H1 (cell line): ENCODE data around the gene LOXHD1. TPM values are rescaled to one million over a fixed set of nuclear protein-coding genes. Genes with fewer than 3 reads are reported as not detected.

ENCODE experiments used
- CTCF ChIA-PET: fragments of 300-600 bp; sonication (Branson Sonifier 250); formaldehyde crosslinking; loops from one replicate; lab custom pipeline; 2021; ENCODE audit not compliant: partially characterized antibody; lab: Charles Lee
- POLR2A ChIA-PET: fragments of 300-600 bp; sonication (Branson Sonifier 250); formaldehyde crosslinking; loops from one replicate; lab custom pipeline; 2021; ENCODE audit warnings: inconsistent platforms; ENCODE audit not compliant: partially characterized antibody; lab: Charles Lee
- DNase-seq, 2 experiments: peaks; one replicate each; pipeline versions ENCODE4 v3.0.0 to v3.0.0-alpha.2; 2010 to 2022; ENCODE audit warnings: low spot score in 2 of 2, low read depth in 1 of 2, mixed read lengths in 1 of 2
- FAIRE-seq: peaks from 2 replicates; lab custom pipeline; 2011; peaks lifted over from hg19 to GRCh38; lab: Jason Lieb, UNC
- H2AFZ ChIP-seq: 2 replicates; pipeline ENCODE4 v1.8.1; 2012; ENCODE audit warnings: low read length, inconsistent platforms
- H2AK5ac ChIP-seq: 2 replicates; pipeline ENCODE4 v1.6.1; 2013; ENCODE audit warnings: low read depth, low read length
- H2BK120ac ChIP-seq: replicated peaks from 2 replicates; pipeline ENCODE3; 2013; ENCODE audit warnings: low read depth, low read length, inconsistent platforms
- H2BK12ac ChIP-seq: 2 replicates; pipeline ENCODE4 v1.6.1; 2013; ENCODE audit warnings: low read depth, low read length
- H2BK15ac ChIP-seq: 2 replicates; pipeline ENCODE4 v1.6.1; 2013; ENCODE audit warnings: low read length
- H2BK20ac ChIP-seq: 2 replicates; pipeline ENCODE4 v1.6.1; 2013; ENCODE audit warnings: low read length
- H2BK5ac ChIP-seq: 2 replicates; pipeline ENCODE4 v1.6.1; 2013; ENCODE audit warnings: low read depth, low read length
- H3K14ac ChIP-seq: 2 replicates; pipeline ENCODE4 v1.6.1; 2013; ENCODE audit warnings: inconsistent platforms; ENCODE audit not compliant: insufficient read length
- H3K18ac ChIP-seq: 2 replicates; pipeline ENCODE4 v1.6.1; 2013; ENCODE audit warnings: low read length; ENCODE audit errors: extremely low read depth
- H3K23ac ChIP-seq: 2 replicates; pipeline ENCODE4 v1.6.1; 2013; ENCODE audit warnings: inconsistent platforms; ENCODE audit not compliant: insufficient read length
- H3K23me2 ChIP-seq: 2 replicates; pipeline ENCODE4 v1.6.1; 2013; ENCODE audit warnings: low read depth, low read length
- H3K27ac ChIP-seq: 2 replicates; pipeline ENCODE4 v1.6.1; 2011; ENCODE audit warnings: low read depth, low read length, inconsistent platforms
- H3K27me3 ChIP-seq, 4 experiments: replicated peaks in 1 of 4; 1 replicate in 1 of 4; 2 replicates in 3 of 4; pipeline versions ENCODE4 v1.6.1 to v1.8.1; 2011 to 2013; ENCODE audit warnings: low read length in 3 of 4, mild to moderate bottlenecking in 3 of 4, inconsistent platforms in 2 of 4, mixed read lengths in 2 of 4, moderate library complexity in 1 of 4; ENCODE audit not compliant: control insufficient read depth in 3 of 4, insufficient read depth in 3 of 4; ENCODE audit errors: extremely low read depth in 1 of 4
- H3K36me3 ChIP-seq, 4 experiments: 2 replicates each; pipeline versions ENCODE4 v1.6.1 to v1.8.1; 2011 to 2013; ENCODE audit warnings: mild to moderate bottlenecking in 4 of 4, low read length in 3 of 4, moderate library complexity in 2 of 4, control low read depth in 1 of 4, inconsistent platforms in 1 of 4; ENCODE audit not compliant: insufficient read depth in 4 of 4, control insufficient read depth in 2 of 4
- H3K4ac ChIP-seq: replicated peaks from 2 replicates; pipeline ENCODE3; 2013; ENCODE audit warnings: low read length, low read depth, mixed read lengths, inconsistent platforms; ENCODE audit not compliant: insufficient read length
- H3K4me1 ChIP-seq, 4 experiments: replicated peaks in 1 of 4; 1 replicate in 1 of 4; 2 replicates in 3 of 4; pipeline versions ENCODE4 v1.6.1 to v1.8.1; 2011 to 2013; ENCODE audit warnings: low read length in 3 of 4, inconsistent platforms in 2 of 4, mixed read lengths in 1 of 4; ENCODE audit not compliant: insufficient read depth in 4 of 4, control insufficient read depth in 3 of 4
- H3K4me2 ChIP-seq, 2 experiments: 2 replicates each; pipeline versions ENCODE4 v1.6.1 to v1.8.1; 2011 to 2013; ENCODE audit warnings: low read depth in 2 of 2, low read length in 2 of 2, control low read depth in 1 of 2, inconsistent platforms in 1 of 2, mild to moderate bottlenecking in 1 of 2; ENCODE audit not compliant: insufficient read depth in 1 of 2
- H3K4me3 ChIP-seq, 4 experiments: fragments of 200-600, 300-600 bp in 1 of 4; sonication (generic), shearing (Covaris generic), sonication (Bioruptor Twin) in 1 of 4; 2 replicates each; pipeline versions ENCODE4 v1.5.1 to v1.8.1; 2011 to 2016; ENCODE audit warnings: low read length in 4 of 4, low read depth in 3 of 4, control low read depth in 2 of 4, inconsistent platforms in 2 of 4, mild to moderate bottlenecking in 2 of 4, mixed read lengths in 1 of 4, moderate library complexity in 1 of 4; ENCODE audit not compliant: insufficient read depth in 2 of 4; ENCODE audit errors: extremely low read depth in 1 of 4
- H3K56ac ChIP-seq: replicated peaks from 2 replicates; pipeline ENCODE3; 2013; ENCODE audit warnings: low read depth, mild to moderate bottlenecking, mixed read lengths, low read length, inconsistent platforms; ENCODE audit not compliant: insufficient read length
- H3K79me1 ChIP-seq: 2 replicates; pipeline ENCODE4 v1.6.1; 2013; ENCODE audit warnings: low read depth, low read length, control low read depth
- H3K79me2 ChIP-seq, 2 experiments: 2 replicates each; pipeline versions ENCODE4 v1.6.1 to v1.8.1; 2012 to 2013; ENCODE audit warnings: low read length in 2 of 2, mild to moderate bottlenecking in 2 of 2, inconsistent platforms in 1 of 2; ENCODE audit not compliant: insufficient read depth in 2 of 2, control insufficient read depth in 1 of 2
- H3K9ac ChIP-seq, 4 experiments: replicated peaks in 1 of 4; 1 replicate in 1 of 4; 2 replicates in 3 of 4; pipeline versions ENCODE4 v1.6.1 to v1.8.1; 2011 to 2013; ENCODE audit warnings: low read depth in 3 of 4, low read length in 3 of 4, control low read depth in 2 of 4, mild to moderate bottlenecking in 2 of 4, moderate library complexity in 2 of 4, inconsistent platforms in 1 of 4; ENCODE audit errors: extremely low read depth in 1 of 4
- H3K9me3 ChIP-seq, 2 experiments: 2 replicates each; pipeline versions ENCODE4 v1.6.1 to v1.8.1; 2012 to 2013; ENCODE audit warnings: mild to moderate bottlenecking in 2 of 2, moderate library complexity in 2 of 2, control low read depth in 1 of 2, inconsistent platforms in 1 of 2, low read depth in 1 of 2, low read length in 1 of 2, mixed read lengths in 1 of 2; ENCODE audit not compliant: insufficient read depth in 2 of 2
- H4K20me1 ChIP-seq, 2 experiments: replicated peaks in 1 of 2; 2 replicates each; pipeline versions ENCODE3 to v1.8.1; 2011 to 2013; ENCODE audit warnings: inconsistent platforms in 2 of 2, low read length in 2 of 2, mild to moderate bottlenecking in 1 of 2; ENCODE audit not compliant: insufficient read depth in 2 of 2, control insufficient read depth in 1 of 2
- H4K5ac ChIP-seq: 2 replicates; pipeline ENCODE4 v1.6.1; 2013; ENCODE audit warnings: low read length, low read depth, mixed read lengths, inconsistent platforms; ENCODE audit not compliant: insufficient read length
- H4K8ac ChIP-seq: 2 replicates; pipeline ENCODE4 v1.8.0; 2013; ENCODE audit warnings: mild to moderate bottlenecking, moderate library complexity, low read length, inconsistent platforms; ENCODE audit not compliant: insufficient read depth; ENCODE audit errors: extremely low read depth
- H4K91ac ChIP-seq: replicated peaks from 2 replicates; pipeline ENCODE3; 2013; ENCODE audit warnings: low read length, mixed read lengths, inconsistent platforms; ENCODE audit not compliant: insufficient read length
- EZH2 ChIP-seq: fragments of 200-600 bp; sonication (generic); IDR thresholded peaks from 2 replicates; pipeline ENCODE4 v1.7.1; 2012; ENCODE audit warnings: low read depth, mild to moderate bottlenecking, moderate library complexity, low read length, inconsistent platforms; ENCODE audit not compliant: severe bottlenecking
- KDM1A ChIP-seq: fragments of 200-600, 300-600 bp; sonication (generic); IDR thresholded peaks from 2 replicates; pipeline ENCODE4 v1.7.1; 2016; ENCODE audit warnings: mild to moderate bottlenecking, low read length, borderline replicate concordance
- WGBS, 2 experiments: shearing (Covaris generic) in 1 of 2; methylation state at CpG; one replicate each; pipeline versions ENCODE4 v1.1.6 to v1.1.7; 2013 to 2015; ENCODE audit warnings: low lambda C conversion rate in 2 of 2, mixed read lengths in 2 of 2, inconsistent platforms in 1 of 2, low coverage in 1 of 2, missing lambda C conversion rate in 1 of 2; ENCODE audit not compliant: insufficient replicate concordance in 2 of 2, insufficient coverage in 1 of 2, insufficient read length in 1 of 2; ENCODE audit errors: extremely low coverage in 1 of 2, missing lambda C conversion rate in 1 of 2; 5-methylcytosine and 5-hydroxymethylcytosine counted together
- polyA plus RNA-seq, 7 experiments: library from polyadenylated mRNA; depleted of rRNA in 3 of 7; stranded (reverse) in 5 of 7; unstranded in 2 of 7; fragments of >200 nt in 5 of 7; fragments of 200-250 nt in 2 of 7; gene quantifications; 1 replicate in 5 of 7; 2 replicates in 1 of 7; 4 replicates in 1 of 7; pipeline versions ENCODE4 v1.2.1 to v1.2.3, GENCODE V29; 2011 to 2013; ENCODE audit warnings: missing spikeins in 2 of 7, mixed read lengths in 2 of 7
- total RNA-seq: library from RNA; stranded (reverse); fragmentation: NEBNext Ultra II Directional; extraction: Animal tissue kit (Norgen Biotek cat#: 25700); gene quantifications from 2 replicates; pipeline ENCODE4 v1.2.1, GENCODE V29; 2021

The LOXHD1 gene
- total and polyA plus RNA-seq, 2 of the 8 experiments (the other 6 are each of a cell fraction or from before 2014, with no cell fraction given): 0.02 TPM; not detected in 1

- Histone ChIP-seq H3K23me2 (no peaks in the 10 kb centered on the region), H3K9ac (no peak overlapping the region), H3K4me1 (peaks cover 5 to 11% (median 7%) of the 10 kb centered on the region in 4 experiments), H4K91ac (no peak overlapping the region), H3K27me3 (no peaks in the 10 kb centered on the region), H3K36me3 (peaks cover 0 to 14% (median 8%) of the 10 kb centered on the region in 4 experiments; a peak in 5 of 8 replicates), H4K8ac (no peak overlapping the region), H3K4me2 (peak overlapping the region; percentile 39 to 50; a peak in 3 of 4 replicates), H3K14ac (no peak overlapping the region), H4K5ac (no peak overlapping the region), H4K20me1 (no peaks in the 10 kb centered on the region), H3K79me1 (no peaks in the 10 kb centered on the region), H3K4ac (no peak overlapping the region), H3K56ac (no peak overlapping the region), H3K23ac (no peak overlapping the region), H3K18ac (no peak overlapping the region), H3K4me3 (no peak overlapping the region; a peak in 1 of 8 replicates), H3K9me3 (peaks cover 23 to 29% of the 10 kb centered on the region in 2 experiments), H2AFZ (no peak overlapping the region), H2BK15ac (no peak overlapping the region), H2BK5ac (no peak overlapping the region), H2AK5ac (no peak overlapping the region), H2BK20ac (no peak overlapping the region), H3K27ac (no peak overlapping the region), H3K79me2 (no peaks in the 10 kb centered on the region), H2BK12ac (0 out of 2 replicates have a peak overlapping the region, but pooled peaks have one; percentile 5), H2BK120ac (no peak overlapping the region)
- TF ChIP-seq KDM1A: peak; percentile 58; the same call in 1 of the 2 replicates
- no peak for TF ChIP-seq EZH2
- ChIA-PET POLR2A (interaction anchor here (0.6 to 2.1 kb wide), 7 partner anchors 10 to 218 kb away, joined by 3 to 5 read pairs (median 3); no protein-coding TSS in a partner anchor), CTCF (interaction anchor here (0.8 to 3.6 kb wide), 13 partner anchors 10 to 957 kb away, joined by 3 to 30 read pairs (median 5); no protein-coding TSS in a partner anchor)
- DNase-seq (no peak), FAIRE-seq (peak; percentile 95)
- WGBS, 2 experiments: 37% methylated on average over 4 of the region's 4 CpGs; no CpG with 5 or more reads in 1 of the 2 experiments
Observed at GRCh38 chr18:46448347-46448746, 208.7 kb downstream of the LOXHD1 start.
